Skeletal muscle cell (primary cell): ENCODE results near the gene SEMA3A.
A peak's percentile ranks its signal among the peaks of the same experiment; 100 is the strongest.

Source experiments
- DNase-seq: peaks from one replicate; pipeline ENCODE4 v3.0.0-alpha.2; 2010; ENCODE audit warnings: low read depth
- H3K4me3 ChIP-seq: 2 replicates; pipeline ENCODE4 v1.5.1; 2011; ENCODE audit warnings: low read depth, mild to moderate bottlenecking, control low read depth, low read length, moderate library complexity

The SEMA3A gene

DNA sequence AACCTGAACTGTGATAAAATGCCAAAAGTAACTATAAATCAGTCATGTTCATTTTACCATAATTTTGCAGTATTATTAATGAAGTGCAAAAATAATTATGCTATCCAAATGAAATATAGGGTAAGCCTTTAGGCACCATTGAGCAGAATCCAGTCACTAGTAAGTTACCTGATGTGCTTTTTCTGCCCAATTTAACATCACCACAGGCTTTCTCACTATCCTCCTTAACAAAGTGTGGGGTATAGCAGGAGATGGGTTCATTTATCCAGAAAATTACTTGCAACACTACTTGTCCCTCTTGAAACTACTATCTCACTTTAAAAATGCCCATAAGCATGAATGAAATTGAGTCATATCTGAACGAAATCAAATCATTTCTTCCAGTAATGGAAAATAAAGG lies 211.0 kb downstream of the SEMA3A start:
- no peak for DNase-seq

DNA sequence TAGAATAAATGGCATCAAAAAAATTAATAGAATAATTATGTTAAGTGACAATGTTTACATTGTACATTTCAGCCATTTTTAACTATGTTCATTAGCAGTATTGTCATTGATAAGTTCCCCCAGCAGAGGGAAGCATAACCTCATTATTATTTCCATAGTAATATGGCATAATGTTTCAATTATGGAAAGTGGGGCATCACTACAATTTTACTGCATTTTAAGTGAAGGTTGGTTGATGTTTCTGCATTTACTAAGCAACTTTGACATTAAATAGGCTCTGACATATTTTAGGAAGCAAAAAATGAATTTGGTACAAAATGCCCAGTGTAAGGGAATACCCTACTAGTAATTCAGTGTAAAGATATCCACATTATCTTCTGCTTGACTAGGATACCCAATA lies 218.3 kb downstream of the SEMA3A start:
- H3K4me3 ChIP-seq = no peak overlapping the region
- peak; percentile 0 for DNase-seq

More for the DNA sequence above, 211.0 kb downstream of the SEMA3A start:
- H3K4me3 ChIP-seq = no peak overlapping the region

DNA sequence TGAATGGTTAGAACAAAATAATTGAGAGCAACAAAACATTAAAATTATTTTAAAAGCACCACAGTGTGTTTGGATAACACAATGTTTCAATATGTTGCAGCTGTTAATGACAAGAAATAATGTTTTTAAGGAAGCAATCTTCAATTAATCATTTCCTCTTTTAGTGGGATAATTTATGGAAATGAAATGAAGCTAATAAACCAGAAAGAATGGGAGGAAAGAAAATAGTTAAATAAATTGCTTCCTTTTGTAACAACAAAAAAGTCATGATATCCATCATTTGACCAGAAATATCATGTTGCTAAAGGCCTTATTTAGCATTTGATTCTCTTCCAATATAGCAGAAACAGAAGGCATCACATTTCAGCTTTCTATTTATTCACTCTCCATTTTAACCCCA lies 224.5 kb downstream of the SEMA3A start:
- no peak overlapping the region for H3K4me3 ChIP-seq
- no peak for DNase-seq

DNA sequence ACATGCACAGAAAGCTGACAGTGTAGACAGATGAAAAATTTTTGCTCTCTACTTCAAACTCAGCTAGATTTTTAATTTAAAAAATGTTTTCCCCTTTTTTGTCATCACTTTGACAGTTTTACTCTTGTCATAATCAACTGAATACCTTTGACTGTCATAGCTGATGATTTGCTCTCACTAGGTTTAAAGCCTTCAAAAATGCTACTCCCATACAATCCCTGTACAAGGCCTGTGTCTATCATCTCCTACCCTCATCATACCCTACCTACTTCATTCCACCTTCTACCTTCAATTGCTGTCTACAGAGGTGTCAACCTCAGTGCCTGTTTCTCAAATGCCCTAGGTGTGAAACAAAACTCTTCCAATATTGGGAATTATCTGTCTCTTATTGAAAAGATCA lies 230.3 kb downstream of the SEMA3A start:
- H3K4me3 ChIP-seq = no peak overlapping the region
- DNase-seq = no peak

DNA sequence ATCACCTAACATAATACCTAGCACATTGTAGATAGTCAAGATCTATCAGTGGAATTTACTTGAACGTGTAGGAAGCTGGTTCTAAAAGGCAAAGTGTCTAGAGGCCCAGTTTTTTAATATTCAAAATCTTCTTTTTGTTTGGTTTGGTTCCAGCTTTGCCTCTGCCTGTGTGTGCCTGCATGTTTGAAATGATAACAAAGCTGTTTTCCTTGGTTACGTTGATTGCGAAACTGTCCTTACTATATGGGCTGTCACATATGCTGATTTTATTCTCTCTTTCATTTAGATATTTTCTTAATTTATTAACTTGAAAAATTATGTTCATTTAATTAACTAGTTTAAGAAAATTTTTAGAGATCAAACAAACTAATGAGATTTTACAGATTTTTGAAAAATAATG lies 237.3 kb downstream of the SEMA3A start:
- DNase-seq = peak; percentile 16
- H3K4me3 ChIP-seq = no peak overlapping the region

DNA sequence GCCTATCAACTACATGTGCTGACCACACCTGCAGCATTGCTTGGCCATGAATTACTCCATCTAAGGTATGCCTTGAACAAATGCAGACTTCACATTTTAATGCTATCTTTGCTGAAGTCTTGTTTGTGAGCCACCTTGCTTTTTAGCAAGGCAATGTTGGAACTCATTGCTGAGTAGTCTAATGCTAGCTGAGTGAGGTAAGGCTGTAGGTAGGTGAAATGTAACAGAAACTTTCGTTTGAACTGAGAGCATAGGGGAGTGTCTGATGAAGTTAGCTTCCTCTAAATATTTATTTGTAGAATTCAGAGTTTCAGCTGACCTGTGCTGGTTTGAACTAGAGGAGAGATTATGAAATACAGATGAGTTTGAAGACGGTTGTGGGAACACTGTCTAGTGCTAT lies 238.5 kb downstream of the SEMA3A start:
- no peak for DNase-seq

DNA sequence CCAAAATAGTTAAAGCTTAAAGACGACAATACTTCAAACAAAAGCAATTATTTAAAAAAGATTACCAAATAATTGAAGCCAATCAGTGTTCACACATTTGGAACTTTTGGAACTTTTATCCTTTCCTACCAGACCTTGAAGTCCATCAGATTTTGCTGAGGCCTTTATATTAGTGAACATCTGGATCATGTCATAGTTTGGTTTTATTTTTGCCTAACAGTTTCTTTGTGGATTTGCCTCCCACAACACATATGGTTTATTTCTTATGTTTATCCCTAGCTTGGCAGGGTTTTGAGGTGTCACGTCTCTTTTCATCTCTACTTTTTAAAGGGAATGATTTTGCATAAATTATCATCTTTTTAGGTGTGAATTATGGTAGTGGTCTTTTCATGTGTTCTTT lies 242.4 kb downstream of the SEMA3A start:
- H3K4me3 ChIP-seq = no peak overlapping the region
- DNase-seq = no peak

More for the DNA sequence above, 238.5 kb downstream of the SEMA3A start:
- no peak overlapping the region for H3K4me3 ChIP-seq

DNA sequence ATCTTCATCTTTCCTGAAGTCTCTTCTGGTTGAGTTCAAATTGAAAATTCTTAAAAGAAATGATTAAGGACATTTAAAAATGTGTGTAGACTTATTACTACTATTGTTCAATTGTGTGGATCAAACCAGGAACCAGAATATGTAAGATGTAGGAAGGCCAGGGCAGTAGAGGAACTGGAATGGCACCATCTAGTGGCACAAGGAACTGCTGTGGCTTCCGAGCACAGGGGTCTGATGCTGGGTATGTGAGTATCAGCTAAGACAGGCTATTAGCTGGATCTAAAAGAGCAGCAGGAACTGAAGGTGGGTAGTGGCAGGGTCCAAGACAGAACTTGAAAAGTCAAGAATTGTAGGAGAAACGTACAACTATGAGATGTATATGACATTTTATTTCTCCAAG lies 247.3 kb downstream of the SEMA3A start:
- no peak overlapping the region for H3K4me3 ChIP-seq
- no peak for DNase-seq

DNA sequence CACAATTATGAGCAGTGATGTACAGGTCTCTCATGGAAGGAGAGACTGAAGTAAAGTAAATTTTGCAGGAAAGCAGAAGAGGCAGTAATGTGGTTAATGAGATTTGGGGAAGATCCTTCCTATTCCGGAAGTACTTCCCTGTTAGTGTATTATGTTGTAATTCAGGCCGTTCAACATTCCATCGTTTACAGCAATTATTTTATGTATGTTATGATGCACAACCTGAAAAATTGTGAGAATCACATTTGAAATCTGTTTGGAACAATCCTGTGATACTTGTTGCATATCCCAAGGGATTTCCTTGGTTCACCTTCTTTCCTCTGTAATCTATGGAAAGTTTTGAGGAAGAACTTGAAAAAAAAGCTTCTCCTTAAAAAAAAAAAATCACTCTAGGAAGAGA lies 247.8 kb downstream of the SEMA3A start:
- no peak overlapping the region for H3K4me3 ChIP-seq
- no peak for DNase-seq

DNA sequence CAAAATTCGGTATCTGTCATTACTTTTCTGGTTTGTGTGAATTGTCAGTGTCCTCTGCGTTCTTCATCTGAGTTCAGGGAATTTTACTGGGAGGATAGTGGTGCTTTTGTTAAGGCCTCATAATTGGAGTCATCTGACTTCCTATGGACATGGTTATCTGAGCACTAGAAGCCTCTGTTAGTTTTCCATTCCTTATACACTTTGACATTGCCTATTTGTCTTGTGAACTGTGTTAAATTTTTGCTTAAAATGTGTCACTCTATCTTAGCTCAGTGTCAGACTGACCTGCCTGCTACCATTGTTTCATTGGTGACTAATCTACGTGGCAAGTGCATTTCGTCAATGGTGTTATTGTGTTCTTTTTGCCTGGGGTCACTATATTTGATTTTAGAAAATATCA lies 253.3 kb downstream of the SEMA3A start:
- H3K4me3 ChIP-seq = no peak overlapping the region
- DNase-seq = no peak

DNA sequence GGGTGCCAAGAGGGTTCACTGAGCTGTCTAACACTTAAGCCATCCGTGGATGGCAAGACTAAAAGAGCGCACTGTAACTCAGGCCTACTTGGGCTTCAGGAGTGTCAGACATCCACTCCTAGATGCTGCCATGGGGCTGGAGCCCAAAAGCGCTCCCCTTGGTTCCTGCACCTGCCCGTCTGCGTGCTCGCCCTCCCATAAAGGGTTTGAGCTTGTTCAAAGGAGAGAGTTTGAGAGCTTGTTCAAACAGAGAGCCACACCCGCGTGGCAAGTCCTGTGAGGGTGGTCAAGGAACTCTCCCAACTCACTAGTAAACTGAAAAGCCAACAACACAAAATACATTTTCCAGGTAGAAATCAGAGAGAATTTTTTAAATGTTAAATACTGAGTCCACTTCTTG lies 256.7 kb downstream of the SEMA3A start:
- DNase-seq = no peak
- no peak overlapping the region for H3K4me3 ChIP-seq

DNA sequence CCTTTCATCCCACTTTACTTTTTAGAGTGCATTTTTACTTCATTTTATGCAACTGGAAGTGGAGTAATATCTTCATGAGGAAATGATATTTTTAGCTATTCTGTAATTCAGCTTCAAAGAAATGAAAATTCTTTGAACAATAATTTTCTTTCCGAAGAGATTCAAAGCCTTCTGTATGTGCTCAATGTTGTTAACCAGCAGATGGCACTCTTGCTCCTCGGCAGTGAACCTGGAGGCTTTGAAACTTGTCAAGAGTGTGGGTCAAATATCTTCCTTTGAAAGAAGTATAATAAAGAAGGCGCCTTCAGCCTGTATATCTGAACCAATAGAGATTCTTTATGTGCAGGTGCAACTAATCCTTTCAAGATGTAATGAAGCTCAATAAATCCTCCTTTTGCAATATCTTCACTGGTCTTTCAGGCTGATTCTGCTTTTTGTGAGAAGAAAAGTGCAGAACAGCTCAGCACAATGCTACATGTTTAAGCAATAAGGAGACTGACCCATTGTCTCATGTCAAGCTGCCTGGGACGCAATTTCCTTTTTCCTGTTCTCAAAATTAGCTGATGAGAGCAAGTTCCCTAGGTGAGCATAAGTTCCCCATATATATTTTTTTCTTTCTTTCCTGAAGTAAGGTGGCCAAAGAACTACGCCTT lies 258.4 kb downstream of the SEMA3A start:
- peak; percentile 28 for DNase-seq

DNA sequence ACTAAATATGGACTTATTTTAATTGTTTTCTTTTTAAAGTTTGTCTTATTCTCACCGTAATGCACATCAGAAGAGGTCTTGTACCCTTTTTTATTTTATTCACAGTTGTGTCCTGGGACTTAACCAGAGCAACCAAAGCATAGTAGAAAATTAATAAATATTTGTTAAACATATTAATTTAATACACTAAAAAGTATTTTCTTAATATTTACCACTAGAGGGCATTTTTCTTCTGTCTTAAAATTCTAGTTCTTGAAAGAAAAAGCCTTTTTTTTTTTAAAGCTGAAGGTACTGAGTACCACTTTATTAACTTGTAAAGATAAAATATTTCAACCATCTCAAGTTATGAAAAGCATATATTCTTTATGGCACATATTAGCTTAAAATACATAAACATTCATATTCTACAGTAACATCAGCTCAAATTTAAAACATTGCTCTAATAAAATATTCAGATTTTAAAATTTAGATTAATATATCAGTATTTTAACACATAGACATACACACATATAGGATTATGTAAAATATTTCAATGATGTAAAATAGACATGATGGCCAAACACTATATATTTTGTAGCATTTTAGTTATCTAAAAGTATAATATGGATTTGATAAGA lies 260.4 kb downstream of the SEMA3A start:
- DNase-seq = no peak
- H3K4me3 ChIP-seq = no peak overlapping the region

More for the DNA sequence above, 258.4 kb downstream of the SEMA3A start:
- no peak overlapping the region for H3K4me3 ChIP-seq

DNA sequence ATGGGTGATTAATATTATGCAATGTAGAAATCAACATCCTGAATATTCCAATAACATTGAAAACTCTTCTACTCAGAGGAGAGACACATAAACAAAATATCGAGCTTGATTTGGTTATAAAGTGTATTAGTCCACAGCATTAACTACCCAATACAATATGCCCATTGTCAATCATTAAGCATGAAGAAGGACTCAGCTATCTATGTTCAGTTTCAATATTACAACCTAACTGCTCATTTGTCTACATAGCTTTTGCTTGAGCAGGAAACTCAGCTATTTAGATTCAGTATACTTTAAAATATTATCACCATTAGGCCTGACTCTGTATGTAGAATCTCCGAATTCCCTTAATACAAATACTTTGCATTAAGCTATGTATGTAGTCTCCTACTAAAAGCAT lies 262.6 kb downstream of the SEMA3A start:
- no peak overlapping the region for H3K4me3 ChIP-seq
- no peak for DNase-seq

DNA sequence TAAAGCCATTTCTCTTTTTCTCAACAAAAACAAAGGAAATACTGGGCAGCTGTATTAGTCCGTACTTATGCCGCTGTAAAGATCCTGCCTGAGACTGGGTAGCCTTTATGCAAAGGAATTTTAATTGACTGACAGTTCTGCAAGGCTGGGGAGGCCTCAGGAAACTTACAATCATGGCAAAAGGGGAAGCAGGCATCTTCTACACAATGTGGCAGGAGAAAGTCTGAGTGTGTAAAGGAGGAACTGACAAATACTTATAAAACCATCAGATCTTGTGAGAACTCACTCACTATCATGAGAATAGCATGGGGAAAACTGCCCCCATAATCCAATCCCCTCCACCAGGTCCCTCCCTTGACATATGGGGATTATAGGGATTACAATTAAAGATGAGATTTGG lies 264.3 kb downstream of the SEMA3A start:
- no peak for DNase-seq
- H3K4me3 ChIP-seq = no peak overlapping the region

DNA sequence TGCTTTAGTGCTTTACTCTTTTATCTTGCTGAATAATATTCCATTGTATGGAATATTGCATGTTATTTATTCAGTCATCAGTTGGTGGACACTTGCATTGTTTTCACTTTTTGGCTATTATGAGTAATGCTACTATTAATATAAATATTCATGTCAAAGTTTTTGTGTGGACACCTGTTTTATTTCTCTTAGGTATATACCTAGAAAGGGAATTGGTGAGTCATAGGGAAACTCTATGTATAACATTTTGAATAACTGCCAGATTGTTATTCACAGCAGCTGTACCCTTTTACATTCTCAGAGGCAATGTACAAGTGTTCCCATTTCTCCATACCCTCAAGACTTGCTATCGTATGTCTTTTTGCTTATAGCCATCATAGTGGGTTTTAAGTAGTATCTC lies 268.7 kb downstream of the SEMA3A start:
- no peak overlapping the region for H3K4me3 ChIP-seq
- DNase-seq = no peak

DNA sequence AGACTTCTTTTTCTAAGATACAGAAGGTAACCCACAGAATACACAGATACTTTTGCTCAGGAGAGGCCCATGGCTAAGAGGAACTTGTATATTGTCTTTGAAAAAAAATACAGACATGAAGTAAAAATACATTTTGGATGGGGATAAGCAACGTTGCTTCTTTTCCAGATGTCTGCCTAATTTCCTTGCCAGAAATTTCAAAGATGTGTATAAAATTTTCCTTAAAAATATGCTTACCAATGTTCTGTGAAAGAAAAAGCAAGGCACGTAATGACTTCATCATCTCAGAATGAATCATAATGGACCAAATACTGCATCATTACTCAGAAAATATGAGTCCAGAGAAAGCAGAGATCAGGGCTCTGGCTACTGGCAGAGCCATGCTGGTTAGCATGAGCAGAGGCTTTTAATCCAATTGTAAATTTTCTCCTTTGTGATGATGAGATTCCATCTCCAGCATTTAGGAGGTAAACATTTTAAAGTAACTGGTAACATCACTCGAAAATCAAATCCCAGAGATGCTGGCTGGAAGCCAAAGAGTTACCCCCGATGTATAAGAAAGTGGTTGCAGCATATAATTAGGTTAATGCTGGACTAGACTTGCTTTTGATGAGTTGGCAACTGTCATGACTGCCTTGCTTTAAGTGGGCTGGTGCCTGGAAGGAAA lies 272.5 kb downstream of the SEMA3A start:
- DNase-seq = peak; percentile 9
- no peak overlapping the region for H3K4me3 ChIP-seq

DNA sequence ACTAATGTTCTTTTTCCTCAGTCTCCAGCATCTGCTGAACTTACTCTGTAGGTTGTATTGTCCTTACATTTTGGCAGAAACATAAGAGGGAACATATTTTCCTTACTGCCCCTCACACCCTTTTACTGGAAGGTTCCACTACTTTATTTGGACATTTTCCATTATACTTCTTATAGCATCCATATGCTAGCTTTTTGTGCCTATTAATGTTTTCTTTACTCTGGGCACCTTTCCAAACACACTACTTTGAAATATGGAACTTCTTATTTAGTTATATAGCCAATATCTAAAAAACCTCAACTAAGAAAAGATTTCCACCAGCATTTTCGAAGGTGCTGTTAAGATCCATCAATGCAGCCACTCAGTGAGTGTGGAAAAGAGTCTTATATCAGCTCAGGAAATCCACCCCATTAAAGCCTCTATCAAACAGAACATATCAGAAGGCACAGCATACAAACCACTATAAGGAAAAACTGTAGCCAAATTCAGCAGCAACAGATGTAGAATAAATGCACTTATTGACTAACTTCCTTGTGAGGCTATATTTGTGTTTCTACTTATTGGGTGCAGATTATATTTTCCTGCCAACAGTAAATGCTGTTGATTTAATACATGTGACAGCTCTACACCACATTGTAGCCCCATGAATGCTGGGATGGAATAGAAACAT lies 273.2 kb downstream of the SEMA3A start:
- H3K4me3 ChIP-seq = no peak overlapping the region
- no peak for DNase-seq

DNA sequence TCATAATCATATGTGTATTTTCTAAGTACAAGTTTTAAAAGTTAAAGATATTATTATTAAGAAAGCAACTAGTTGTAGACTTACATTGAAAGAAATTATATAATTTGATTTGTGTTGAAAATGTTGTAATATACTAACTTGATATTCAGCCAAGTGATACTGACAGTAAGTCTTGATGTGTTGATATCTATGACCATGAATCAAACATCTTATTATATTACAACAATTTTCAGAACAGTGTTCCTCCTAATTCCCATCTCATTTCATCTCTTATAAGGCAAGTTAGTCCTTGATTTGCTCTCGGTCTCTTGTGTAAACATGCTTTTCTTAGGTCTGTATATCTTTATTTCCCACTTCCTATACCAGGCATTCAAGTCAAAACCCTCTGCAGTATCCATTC lies 276.4 kb downstream of the SEMA3A start:
- no peak overlapping the region for H3K4me3 ChIP-seq
- DNase-seq = no peak

DNA sequence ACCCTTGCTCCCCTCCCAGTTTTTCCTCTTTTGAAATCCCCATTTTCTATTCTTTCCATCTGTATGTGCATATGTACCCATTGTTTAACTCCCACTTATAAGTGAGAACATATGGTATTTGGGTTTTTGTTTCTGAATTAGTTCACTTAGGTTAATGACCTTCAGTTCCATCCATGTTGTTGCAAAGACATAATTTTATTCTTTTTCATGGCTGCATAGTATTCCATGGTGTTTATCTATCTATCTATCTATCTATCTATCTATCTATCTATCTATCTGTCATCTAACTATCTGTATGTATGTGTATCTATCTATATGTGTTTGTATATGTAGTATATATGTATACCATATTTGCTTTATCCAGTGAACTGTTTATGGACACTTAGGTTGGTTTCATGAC lies 281.4 kb downstream of the SEMA3A start:
- H3K4me3 ChIP-seq = no peak overlapping the region
- no peak for DNase-seq
